GM18520 (cell line): ENCODE data around the gene ROR2.

Experiments
- ATAC-seq: cut with Tn5 transposase; IDR thresholded peaks from one replicate; pipeline ENCODE4 v1.9.1; 2021; ENCODE audit not compliant: unreplicated experiment

Gene ROR2

GRCh38 chr9:91753711-91754110, 196.3 kb downstream of the ROR2 start:
- no peak for ATAC-seq

- ATAC-seq: no peak
These were observed 198.1 kb downstream of the ROR2 start for GRCh38 chr9:91751922-91752321.

GRCh38 chr9:91750343-91750742, 199.7 kb downstream of the ROR2 start:
- no peak for ATAC-seq

GRCh38 chr9:91746904-91747303, 203.1 kb downstream of the ROR2 start:
- ATAC-seq: no peak

GRCh38 chr9:91746357-91746756, 203.7 kb downstream of the ROR2 start:
- no peak for ATAC-seq

GRCh38 chr9:91744114-91744513, 205.9 kb downstream of the ROR2 start:
- ATAC-seq: no peak

GRCh38 chr9:91741522-91741921, 208.5 kb downstream of the ROR2 start:
- ATAC-seq: no peak

- ATAC-seq: no peak
These were observed 209.3 kb downstream of the ROR2 start for GRCh38 chr9:91740701-91741100.

GRCh38 chr9:91736898-91737601, 213.0 kb downstream of the ROR2 start:
- ATAC-seq: no peak

- no peak for ATAC-seq
These were observed 213.7 kb downstream of the ROR2 start for GRCh38 chr9:91736311-91736710.

- ATAC-seq: no peak
These were observed 215.0 kb downstream of the ROR2 start for GRCh38 chr9:91735049-91735448.

- no peak for ATAC-seq
These were observed 215.6 kb downstream of the ROR2 start for GRCh38 chr9:91734371-91734981.

GRCh38 chr9:91733006-91733624, 216.9 kb downstream of the ROR2 start:
- no peak for ATAC-seq

- ATAC-seq: no peak
These were observed 217.6 kb downstream of the ROR2 start for GRCh38 chr9:91732187-91733005.

GRCh38 chr9:91730806-91731205, 219.2 kb downstream of the ROR2 start:
- ATAC-seq: no peak

- no peak for ATAC-seq
These were observed 220.5 kb downstream of the ROR2 start for GRCh38 chr9:91729558-91729842.

- no peak for ATAC-seq
These were observed 222.1 kb downstream of the ROR2 start for GRCh38 chr9:91727972-91728371.

GRCh38 chr9:91727316-91727861, 222.6 kb downstream of the ROR2 start:
- no peak for ATAC-seq

- ATAC-seq: no peak
These were observed 223.5 kb downstream of the ROR2 start for GRCh38 chr9:91726406-91727100.

- ATAC-seq: no peak
These were observed 224.4 kb downstream of the ROR2 start for GRCh38 chr9:91725651-91726050.
